HG03097 (cell line): Measurements from ENCODE around the gene IL18RAP.

ENCODE experiments used
- ATAC-seq: cut with Tn5 transposase; IDR thresholded peaks from one replicate; pipeline ENCODE4 v1.9.1; 2021; ENCODE audit not compliant: unreplicated experiment, low FRiP score

Gene IL18RAP

DNA sequence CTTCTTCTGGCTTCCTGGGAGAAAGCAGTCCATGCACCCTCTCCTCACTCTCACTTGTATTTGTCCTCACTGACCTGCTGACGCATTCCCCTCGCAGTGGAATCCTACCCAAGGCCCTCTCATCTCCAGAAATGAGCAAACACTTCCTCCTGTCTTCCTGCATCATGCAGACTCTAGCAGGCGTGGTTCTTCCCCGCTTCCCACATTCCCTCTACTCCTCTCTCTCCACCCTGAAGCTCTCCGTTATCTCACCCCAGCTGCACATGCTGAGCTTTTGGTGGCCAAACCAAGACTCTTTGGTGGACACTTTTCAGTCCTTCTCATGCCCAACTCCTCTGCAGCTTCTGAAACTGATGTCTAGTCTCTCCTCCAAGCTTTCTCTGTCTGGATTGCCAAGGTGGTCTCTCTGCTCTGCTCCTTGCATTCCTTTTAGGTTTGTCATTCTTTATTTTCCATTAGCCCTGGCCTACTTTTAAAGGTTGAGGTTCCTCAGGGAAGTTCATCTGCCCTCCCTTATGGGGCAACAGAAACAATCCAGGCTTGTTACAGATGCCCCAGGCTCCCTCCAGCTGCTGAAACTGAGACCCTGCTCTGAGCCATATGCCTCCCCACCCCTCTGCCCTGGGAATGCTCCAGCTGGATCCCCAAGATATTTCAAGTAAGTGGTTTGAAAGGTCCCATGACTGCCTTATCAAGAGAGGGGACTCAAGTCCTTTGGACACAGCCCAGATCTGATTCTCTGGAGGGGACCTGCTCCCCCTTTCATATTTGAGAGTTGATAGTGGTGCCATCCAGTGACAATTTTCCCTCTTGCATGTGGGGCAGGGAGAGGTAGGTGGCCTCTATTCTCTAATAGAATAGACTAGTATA is 835 bp upstream of the IL18RAP start:
- no peak for ATAC-seq

DNA sequence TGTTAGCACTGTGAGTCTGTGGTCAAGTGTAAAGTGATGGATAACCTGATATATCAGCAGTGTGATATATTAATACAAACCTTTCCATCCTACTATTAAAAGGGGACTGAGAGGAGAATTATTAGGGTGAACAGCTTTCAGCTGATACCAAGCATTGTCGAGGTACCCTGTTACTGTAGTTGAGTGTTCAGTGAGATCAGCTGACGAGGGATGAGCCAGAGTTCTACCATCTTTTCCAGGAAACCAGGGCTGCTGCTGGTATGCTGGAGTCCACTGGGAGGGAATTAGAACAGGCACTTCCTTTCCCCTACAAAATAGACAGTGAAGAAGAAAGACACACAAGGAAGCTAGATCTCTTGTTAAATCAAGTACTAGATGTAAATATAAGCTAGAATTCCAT is 408 bp downstream of the IL18RAP start:
- no peak for ATAC-seq

DNA sequence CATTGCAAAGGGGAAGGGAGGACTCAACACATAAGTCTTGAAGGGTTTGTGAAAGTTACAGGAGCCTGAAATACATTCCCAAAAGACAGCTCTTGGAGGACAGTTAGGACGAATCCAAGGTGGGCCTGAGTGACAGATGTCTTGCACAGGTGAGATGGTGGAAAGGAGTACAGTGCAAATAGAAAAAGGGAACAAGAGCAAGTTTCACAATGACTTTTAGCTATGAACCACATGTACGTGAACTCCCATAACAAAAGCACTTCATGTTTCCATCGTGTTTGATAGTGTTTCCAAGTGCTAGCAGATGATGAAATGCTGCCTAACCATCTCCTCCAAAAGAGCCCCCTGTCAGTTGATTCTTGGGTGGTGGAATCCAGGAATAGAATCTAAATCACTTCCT is 1.8 kb downstream of the IL18RAP start:
- peak; percentile 69 for ATAC-seq

DNA sequence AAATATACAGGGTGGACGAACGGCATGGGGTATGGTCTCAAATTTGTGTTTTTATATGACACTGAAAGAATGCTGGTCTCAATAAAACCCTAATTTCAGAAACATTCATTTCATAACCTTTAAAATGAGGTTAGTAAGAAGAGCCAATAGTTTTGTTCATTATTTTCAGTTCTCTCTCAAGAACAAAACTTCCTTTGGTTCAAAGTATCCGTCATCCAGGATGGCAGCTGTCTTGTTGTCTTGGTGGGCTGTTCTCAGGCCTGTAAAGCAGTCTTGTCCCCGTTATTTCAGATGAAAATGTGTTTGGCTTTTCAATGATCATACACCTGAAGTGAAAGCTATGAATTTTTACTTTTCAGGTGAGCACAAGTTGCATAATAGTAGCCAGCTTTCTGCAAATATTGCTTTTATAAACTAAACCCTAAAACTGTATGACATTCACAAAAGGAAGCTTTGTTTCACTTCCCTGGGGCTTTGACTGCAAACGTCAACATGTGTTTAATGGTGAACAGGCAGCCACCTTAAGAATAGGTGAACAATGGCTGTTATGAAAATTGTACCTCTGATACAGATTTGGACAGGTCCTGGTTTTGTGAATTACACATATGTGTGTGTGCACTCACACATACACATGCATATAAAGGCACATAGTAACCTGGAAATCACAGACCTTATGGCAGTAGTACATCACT is 2.6 kb downstream of the IL18RAP start:
- no peak for ATAC-seq

DNA sequence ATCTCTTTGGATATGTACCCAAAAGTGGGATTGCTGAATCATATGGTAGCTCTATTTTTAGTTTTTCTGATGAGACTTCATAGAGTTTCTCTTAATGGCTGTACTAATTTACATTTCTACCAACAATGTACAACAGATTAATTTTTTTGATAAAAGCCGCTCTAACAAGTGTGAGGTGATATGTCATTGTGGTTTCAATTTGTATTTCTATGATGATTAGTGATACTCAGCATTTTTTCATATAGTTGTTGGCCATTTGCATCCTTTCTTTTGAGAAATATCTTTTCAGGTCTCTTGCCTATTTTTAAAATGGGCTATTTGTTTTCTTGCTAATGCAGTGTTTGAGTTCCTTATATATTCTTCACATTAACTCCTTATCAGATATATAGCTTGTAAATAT is 4.3 kb downstream of the IL18RAP start:
- no peak for ATAC-seq

DNA sequence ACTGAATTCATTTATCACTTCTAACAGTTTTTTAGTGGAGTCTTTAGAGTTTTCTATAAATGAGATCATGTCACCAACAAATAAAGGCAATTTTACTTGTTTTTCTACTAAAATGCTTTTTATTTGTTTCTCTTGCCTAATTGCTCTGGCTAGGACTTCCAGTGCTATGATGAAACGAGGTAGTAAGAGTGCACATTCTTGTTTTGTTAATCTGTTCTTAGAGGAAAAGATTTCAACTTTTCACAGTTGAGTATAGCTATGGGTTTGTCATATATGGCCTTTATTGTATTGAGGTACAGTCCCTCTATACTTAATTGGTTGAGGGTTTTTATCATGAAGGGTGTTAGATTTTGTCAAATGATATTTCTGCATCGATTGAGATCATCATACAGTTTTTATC is 5.6 kb downstream of the IL18RAP start:
- no peak for ATAC-seq

DNA sequence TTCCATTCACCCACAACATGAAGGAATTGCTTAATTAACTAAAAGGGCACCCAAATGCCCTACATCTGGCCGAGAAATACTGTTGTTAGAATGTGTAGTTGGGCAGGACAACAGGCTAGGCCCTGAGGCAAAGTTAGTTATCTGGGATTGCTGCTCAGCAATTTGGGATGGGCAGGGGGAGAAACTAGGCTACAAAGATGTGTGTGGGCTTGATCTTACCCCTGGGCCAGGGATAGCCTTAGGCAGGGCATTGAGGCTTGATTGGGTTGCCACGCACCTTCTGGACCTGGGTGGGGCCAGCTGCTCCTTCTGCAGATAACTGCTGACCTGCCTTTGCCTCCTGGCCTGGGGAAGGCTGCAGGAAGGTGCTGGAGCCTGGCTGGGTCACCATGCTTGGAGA is 9.4 kb downstream of the IL18RAP start:
- no peak for ATAC-seq

DNA sequence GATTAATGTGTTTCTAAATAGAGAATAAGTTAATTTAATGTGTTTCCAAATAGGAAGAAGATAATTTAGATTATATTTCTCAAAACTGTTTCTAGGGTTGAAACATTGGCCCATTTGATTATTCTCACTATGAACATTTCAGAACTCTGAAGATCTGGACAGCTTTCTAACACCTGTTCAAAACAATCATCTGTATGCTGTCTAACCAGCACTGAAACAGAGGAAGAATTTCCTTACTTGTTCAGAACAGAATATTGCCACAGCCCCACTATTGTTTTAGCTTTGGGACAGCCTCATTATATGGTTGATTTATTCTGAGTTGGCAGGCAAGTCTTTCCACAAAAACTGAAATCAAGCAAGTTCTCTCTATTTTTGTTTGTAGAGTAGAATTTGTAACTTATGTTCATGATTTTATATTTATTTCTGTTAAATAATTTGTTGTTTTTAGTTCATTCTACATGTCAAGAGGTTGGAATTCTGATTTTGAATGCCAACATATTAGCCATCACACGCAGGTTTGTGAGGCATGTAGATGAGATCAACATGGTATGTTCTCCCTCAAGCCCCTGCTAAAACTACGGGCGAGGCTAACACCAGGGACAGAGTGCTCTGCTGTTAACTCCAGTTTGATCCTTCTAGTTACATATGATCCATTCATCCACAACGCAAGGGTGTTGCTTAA is 11.2 kb downstream of the IL18RAP start:
- no peak for ATAC-seq

DNA sequence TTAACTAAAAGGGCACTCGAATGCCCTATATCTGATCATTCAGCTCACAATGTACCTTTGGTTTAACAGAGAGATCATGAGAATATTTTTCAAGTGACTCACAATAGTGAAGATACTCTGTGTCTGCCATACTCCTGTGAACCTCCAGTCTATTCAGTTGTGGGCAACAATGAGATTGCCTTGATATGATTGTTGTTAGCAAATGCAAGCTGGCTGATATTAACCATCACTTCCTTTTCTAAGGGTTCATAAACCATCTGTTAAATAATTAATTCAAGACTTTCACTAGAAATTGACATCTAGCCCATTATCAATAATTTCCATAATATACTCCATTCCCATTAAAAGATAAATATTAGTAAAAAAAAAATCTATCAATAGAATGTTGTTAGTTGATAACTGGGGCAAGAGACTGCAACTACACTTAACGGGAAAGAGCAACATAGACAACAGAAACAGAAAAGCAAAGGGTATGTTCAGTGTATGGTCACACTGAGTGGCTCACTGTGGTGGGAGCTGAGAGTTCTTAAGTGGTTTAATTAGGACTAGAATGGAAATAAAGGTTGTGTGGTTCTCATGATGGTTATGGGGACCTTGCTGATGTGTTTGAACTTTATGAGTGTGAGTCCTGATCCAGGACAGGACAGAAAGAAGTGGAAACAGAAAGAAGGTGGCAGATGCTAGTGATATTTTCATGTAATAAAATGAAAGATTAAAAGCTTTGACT is 11.9 kb downstream of the IL18RAP start:
- peak; percentile 55 for ATAC-seq

DNA sequence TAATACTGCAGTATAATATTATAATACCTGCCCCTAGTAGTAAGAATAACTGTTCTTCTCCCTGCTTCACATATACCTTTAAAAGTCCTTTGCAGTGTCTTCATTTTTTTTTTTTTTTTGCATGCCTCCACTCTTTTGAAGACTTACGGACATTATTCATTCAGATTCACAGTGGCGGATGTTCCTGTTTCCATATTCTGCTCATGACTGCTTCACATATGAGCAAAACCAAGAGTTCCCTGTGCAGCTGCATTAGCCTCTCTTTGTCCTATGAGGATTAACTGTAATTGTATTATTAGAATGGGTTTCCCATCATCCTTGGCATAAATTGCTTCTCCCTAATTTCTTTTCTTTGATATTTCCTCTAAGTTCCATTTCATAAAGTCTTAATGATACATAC is 12.8 kb downstream of the IL18RAP start:
- no peak for ATAC-seq

DNA sequence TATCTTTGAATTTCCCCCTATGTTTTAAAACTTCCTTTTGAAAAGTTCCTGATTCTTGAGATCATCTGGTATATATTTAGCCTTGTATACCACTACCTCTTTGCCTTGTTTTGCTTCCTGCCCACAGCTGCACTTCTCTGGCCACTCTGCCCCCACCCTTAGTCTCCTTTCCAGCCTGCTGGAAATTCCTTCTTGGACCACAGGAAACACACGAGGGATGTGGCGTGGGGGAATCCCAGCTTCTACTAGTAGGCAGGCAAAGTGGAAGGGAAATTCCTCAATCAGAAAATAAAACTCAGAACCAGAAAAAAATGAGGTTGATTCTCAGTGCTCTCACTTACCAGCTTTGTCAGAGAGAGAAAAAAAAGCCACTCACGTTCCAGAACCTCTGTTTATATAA is 13.4 kb downstream of the IL18RAP start:
- peak; percentile 35 for ATAC-seq

DNA sequence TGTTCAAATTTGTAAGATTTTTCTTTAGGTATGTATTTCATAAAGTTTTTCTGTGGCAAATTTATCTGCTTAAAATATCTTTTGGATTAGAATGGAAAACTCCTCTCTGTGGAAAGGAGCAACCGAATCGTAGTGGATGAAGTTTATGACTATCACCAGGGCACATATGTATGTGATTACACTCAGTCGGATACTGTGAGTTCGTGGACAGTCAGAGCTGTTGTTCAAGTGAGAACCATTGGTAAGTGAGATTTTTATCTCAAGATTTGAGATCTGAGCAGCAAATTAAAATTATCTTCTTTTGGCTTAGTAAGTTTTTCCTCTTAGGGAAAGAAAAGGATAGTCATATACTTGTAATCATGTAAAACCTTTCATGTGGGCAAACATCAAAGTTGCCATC is 14.2 kb downstream of the IL18RAP start:
- no peak for ATAC-seq

DNA sequence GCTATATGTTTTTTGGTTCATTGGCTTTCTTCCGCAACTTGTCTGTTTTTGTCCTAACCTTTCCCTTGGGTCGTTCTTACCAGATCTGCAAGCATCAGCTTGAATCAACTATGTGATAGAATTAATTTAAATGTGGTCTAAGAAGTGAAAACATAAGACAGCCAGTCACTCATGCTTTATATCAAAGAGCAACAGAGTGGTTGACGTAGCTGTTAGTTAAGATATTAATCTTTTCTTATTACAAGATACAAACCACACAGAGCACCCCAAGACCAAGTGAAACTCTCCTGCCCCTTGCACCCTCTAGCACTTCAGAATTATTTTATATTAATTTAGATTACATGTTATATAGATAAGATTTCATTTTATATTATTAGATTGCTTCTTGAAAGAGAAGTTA is 15.2 kb downstream of the IL18RAP start:
- no peak for ATAC-seq

DNA sequence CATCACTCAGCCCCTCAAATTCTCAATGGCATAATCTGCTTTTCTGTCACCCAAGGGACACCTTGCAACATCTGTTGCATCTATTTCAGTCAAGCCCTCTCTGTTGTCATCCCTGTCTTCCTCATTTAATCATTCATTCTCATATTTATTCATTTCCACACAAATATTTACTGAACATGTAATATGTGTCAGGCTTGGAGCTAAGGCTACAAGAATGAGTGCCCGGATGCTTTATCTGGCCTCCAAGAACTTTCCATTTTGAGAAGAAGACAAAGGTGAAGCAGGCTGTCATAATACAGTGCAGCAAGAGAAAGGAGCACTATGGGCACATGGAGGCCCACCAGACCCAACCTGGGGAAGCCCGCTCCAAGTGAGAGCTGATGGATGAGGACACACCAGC is 15.6 kb downstream of the IL18RAP start:
- ATAC-seq: no peak

DNA sequence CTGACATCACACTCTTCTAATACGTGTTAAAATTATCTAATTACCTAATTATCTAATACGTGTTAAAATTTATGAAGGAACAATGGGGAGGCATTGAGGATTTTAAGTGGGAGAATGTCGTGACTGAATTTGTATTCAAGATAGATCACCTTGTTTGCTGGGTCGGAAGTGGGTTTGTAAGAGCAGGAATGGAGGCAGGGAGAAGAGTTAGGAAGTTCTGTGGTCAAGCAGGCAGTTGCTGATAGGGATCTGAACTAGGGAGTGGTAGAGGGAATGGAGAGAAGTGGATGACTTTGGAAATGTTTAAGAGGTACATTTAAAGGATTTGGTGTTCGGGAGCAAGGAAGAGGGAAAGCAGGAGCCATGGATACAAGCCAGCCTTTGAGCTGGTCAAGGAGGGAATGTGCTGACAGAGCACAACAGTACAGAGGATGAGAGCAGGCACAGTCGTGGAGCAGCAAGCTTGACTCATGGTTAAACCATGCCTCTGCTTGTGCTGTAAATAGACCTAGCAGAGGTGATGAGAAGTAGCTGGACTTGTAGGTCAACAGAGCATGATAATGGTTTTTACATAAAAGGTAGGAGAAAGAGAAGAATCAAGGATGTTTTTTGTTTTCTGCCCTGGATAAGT is 16.2 kb downstream of the IL18RAP start:
- no peak for ATAC-seq

DNA sequence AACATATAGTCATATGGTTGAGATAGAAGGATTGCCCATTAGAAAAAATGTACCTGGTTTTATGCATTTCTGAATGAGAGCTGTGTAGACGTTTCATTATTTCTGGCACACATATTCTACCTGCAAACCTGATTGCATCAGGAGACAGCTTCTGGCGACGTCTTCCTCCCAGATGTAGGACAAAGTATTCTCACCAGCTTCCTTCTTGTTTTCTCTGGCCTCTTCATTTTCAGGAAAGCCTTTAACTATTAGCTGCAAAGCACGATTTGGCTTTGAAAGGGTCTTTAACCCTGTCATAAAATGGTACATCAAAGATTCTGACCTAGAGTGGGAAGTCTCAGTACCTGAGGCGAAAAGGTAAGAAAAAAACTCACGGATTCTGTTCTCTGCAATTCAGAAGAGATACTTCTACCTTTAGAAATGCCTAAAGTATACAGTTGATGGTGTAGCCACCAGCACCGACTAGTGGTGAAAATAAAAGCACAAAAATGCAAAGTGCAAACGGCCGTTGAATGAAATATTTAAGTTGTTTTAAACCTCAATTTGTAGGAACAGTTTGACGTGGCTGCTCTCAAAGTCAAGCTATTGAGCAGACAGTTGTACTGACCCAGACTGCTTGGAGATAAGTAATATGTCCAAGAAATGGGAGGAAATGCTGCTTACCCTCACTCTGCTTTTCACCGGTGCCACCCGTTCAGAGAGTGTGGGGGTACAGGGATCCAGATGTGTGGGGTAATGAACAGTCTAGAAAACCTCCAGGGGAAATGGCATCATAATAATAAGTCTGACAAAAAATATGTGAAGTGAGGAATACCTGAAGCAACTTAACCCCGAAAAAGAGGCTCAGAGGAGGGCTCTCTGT is 20.2 kb downstream of the IL18RAP start:
- no peak for ATAC-seq

DNA sequence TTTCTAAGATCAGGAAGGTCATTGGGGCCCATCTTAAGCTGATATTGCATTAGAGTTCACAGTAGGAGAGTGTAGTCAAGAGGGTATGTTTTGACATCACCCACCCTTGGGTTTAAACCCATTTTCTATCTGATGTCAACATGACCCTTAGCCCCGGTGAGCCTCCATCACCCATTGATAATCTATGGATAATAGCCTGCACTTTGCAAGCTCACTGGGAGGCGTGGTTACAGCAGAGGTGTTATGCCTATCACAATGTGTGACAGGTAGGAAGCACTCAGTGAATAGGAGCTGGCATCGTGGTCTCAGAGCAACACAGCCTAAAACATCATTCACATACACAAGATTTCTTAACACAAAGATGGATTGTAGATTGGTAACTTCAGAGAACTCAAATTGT is 21.3 kb downstream of the IL18RAP start:
- no peak for ATAC-seq

DNA sequence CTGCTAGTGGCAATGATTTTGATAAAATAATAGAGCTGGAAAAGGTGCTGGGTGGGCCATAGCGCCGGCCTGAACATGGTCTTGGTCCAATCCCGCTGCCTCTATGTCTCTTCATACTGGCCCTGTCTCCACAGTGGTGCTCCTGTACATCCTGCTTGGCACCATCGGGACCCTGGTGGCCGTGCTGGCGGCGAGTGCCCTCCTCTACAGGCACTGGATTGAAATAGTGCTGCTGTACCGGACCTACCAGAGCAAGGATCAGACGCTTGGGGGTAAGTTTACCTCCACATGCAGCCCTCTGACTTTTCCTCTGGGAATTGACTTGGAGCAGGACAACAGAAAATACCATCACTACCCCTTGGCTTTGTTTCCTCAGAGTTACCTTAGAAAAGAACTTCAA is 24.0 kb downstream of the IL18RAP start:
- no peak for ATAC-seq

DNA sequence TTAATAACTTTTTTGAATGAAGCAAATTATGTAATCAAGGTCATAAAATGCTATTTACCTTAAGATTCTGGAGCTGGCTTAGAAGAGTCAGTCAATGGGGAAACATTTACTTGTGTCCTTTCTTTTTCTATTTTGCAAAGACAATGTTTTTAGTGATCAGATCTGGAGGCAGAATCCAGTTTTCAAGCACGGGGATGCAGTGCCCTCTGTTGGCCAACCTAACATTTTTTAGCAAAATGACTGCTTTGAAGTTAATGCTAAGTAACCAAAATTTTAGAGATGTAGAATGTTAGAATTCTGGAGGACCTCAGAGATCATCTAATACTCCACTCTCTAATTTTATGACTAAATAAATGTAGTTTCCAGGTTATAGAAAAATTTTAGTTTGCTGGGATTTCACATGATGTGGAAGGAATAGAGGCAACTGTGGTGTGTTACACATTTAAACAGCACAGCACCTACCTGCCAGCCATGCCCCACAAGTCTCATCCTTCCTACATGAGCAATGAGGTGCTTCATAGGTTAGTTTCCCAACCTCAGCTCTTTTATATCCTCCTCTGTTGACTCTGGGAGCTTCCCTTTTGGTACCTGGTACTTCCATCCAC is 26.5 kb downstream of the IL18RAP start:
- no peak for ATAC-seq
